H1 (cell line): ENCODE results near the gene SLC39A10. TPM values are rescaled to one million over a fixed set of nuclear protein-coding genes. Genes with fewer than 3 reads are reported as not detected.

Experiments
- CTCF ChIA-PET: fragments of 300-600 bp; sonication (Branson Sonifier 250); formaldehyde crosslinking; loops from one replicate; lab custom pipeline; 2021; ENCODE audit not compliant: partially characterized antibody; lab: Charles Lee
- POLR2A ChIA-PET: fragments of 300-600 bp; sonication (Branson Sonifier 250); formaldehyde crosslinking; loops from one replicate; lab custom pipeline; 2021; ENCODE audit warnings: inconsistent platforms; ENCODE audit not compliant: partially characterized antibody; lab: Charles Lee
- DNase-seq, 2 experiments: peaks; one replicate each; pipeline versions ENCODE4 v3.0.0 to v3.0.0-alpha.2; 2010 to 2022; ENCODE audit warnings: low spot score in 2 of 2, low read depth in 1 of 2, mixed read lengths in 1 of 2
- FAIRE-seq: peaks from 2 replicates; lab custom pipeline; 2011; peaks lifted over from hg19 to GRCh38; lab: Jason Lieb, UNC
- H2AFZ ChIP-seq: 2 replicates; pipeline ENCODE4 v1.8.1; 2012; ENCODE audit warnings: low read length, inconsistent platforms
- H2AK5ac ChIP-seq: 2 replicates; pipeline ENCODE4 v1.6.1; 2013; ENCODE audit warnings: low read depth, low read length
- H2BK120ac ChIP-seq: replicated peaks from 2 replicates; pipeline ENCODE3; 2013; ENCODE audit warnings: low read depth, low read length, inconsistent platforms
- H2BK12ac ChIP-seq: 2 replicates; pipeline ENCODE4 v1.6.1; 2013; ENCODE audit warnings: low read depth, low read length
- H2BK15ac ChIP-seq: 2 replicates; pipeline ENCODE4 v1.6.1; 2013; ENCODE audit warnings: low read length
- H2BK20ac ChIP-seq: 2 replicates; pipeline ENCODE4 v1.6.1; 2013; ENCODE audit warnings: low read length
- H2BK5ac ChIP-seq: 2 replicates; pipeline ENCODE4 v1.6.1; 2013; ENCODE audit warnings: low read depth, low read length
- H3K14ac ChIP-seq: 2 replicates; pipeline ENCODE4 v1.6.1; 2013; ENCODE audit warnings: inconsistent platforms; ENCODE audit not compliant: insufficient read length
- H3K18ac ChIP-seq: 2 replicates; pipeline ENCODE4 v1.6.1; 2013; ENCODE audit warnings: low read length; ENCODE audit errors: extremely low read depth
- H3K23ac ChIP-seq: 2 replicates; pipeline ENCODE4 v1.6.1; 2013; ENCODE audit warnings: inconsistent platforms; ENCODE audit not compliant: insufficient read length
- H3K23me2 ChIP-seq: 2 replicates; pipeline ENCODE4 v1.6.1; 2013; ENCODE audit warnings: low read depth, low read length
- H3K27ac ChIP-seq: 2 replicates; pipeline ENCODE4 v1.6.1; 2011; ENCODE audit warnings: low read depth, low read length, inconsistent platforms
- H3K27me3 ChIP-seq, 4 experiments: replicated peaks in 1 of 4; 1 replicate in 1 of 4; 2 replicates in 3 of 4; pipeline versions ENCODE4 v1.6.1 to v1.8.1; 2011 to 2013; ENCODE audit warnings: low read length in 3 of 4, mild to moderate bottlenecking in 3 of 4, inconsistent platforms in 2 of 4, mixed read lengths in 2 of 4, moderate library complexity in 1 of 4; ENCODE audit not compliant: control insufficient read depth in 3 of 4, insufficient read depth in 3 of 4; ENCODE audit errors: extremely low read depth in 1 of 4
- H3K36me3 ChIP-seq, 4 experiments: 2 replicates each; pipeline versions ENCODE4 v1.6.1 to v1.8.1; 2011 to 2013; ENCODE audit warnings: mild to moderate bottlenecking in 4 of 4, low read length in 3 of 4, moderate library complexity in 2 of 4, control low read depth in 1 of 4, inconsistent platforms in 1 of 4; ENCODE audit not compliant: insufficient read depth in 4 of 4, control insufficient read depth in 2 of 4
- H3K4ac ChIP-seq: replicated peaks from 2 replicates; pipeline ENCODE3; 2013; ENCODE audit warnings: low read length, low read depth, mixed read lengths, inconsistent platforms; ENCODE audit not compliant: insufficient read length
- H3K4me1 ChIP-seq, 4 experiments: replicated peaks in 1 of 4; 1 replicate in 1 of 4; 2 replicates in 3 of 4; pipeline versions ENCODE4 v1.6.1 to v1.8.1; 2011 to 2013; ENCODE audit warnings: low read length in 3 of 4, inconsistent platforms in 2 of 4, mixed read lengths in 1 of 4; ENCODE audit not compliant: insufficient read depth in 4 of 4, control insufficient read depth in 3 of 4
- H3K4me2 ChIP-seq, 2 experiments: 2 replicates each; pipeline versions ENCODE4 v1.6.1 to v1.8.1; 2011 to 2013; ENCODE audit warnings: low read depth in 2 of 2, low read length in 2 of 2, control low read depth in 1 of 2, inconsistent platforms in 1 of 2, mild to moderate bottlenecking in 1 of 2; ENCODE audit not compliant: insufficient read depth in 1 of 2
- H3K4me3 ChIP-seq, 4 experiments: fragments of 200-600, 300-600 bp in 1 of 4; sonication (generic), shearing (Covaris generic), sonication (Bioruptor Twin) in 1 of 4; 2 replicates each; pipeline versions ENCODE4 v1.5.1 to v1.8.1; 2011 to 2016; ENCODE audit warnings: low read length in 4 of 4, low read depth in 3 of 4, control low read depth in 2 of 4, inconsistent platforms in 2 of 4, mild to moderate bottlenecking in 2 of 4, mixed read lengths in 1 of 4, moderate library complexity in 1 of 4; ENCODE audit not compliant: insufficient read depth in 2 of 4; ENCODE audit errors: extremely low read depth in 1 of 4
- H3K56ac ChIP-seq: replicated peaks from 2 replicates; pipeline ENCODE3; 2013; ENCODE audit warnings: low read depth, mild to moderate bottlenecking, mixed read lengths, low read length, inconsistent platforms; ENCODE audit not compliant: insufficient read length
- H3K79me1 ChIP-seq: 2 replicates; pipeline ENCODE4 v1.6.1; 2013; ENCODE audit warnings: low read depth, low read length, control low read depth
- H3K79me2 ChIP-seq, 2 experiments: 2 replicates each; pipeline versions ENCODE4 v1.6.1 to v1.8.1; 2012 to 2013; ENCODE audit warnings: low read length in 2 of 2, mild to moderate bottlenecking in 2 of 2, inconsistent platforms in 1 of 2; ENCODE audit not compliant: insufficient read depth in 2 of 2, control insufficient read depth in 1 of 2
- H3K9ac ChIP-seq, 4 experiments: replicated peaks in 1 of 4; 1 replicate in 1 of 4; 2 replicates in 3 of 4; pipeline versions ENCODE4 v1.6.1 to v1.8.1; 2011 to 2013; ENCODE audit warnings: low read depth in 3 of 4, low read length in 3 of 4, control low read depth in 2 of 4, mild to moderate bottlenecking in 2 of 4, moderate library complexity in 2 of 4, inconsistent platforms in 1 of 4; ENCODE audit errors: extremely low read depth in 1 of 4
- H3K9me3 ChIP-seq, 2 experiments: 2 replicates each; pipeline versions ENCODE4 v1.6.1 to v1.8.1; 2012 to 2013; ENCODE audit warnings: mild to moderate bottlenecking in 2 of 2, moderate library complexity in 2 of 2, control low read depth in 1 of 2, inconsistent platforms in 1 of 2, low read depth in 1 of 2, low read length in 1 of 2, mixed read lengths in 1 of 2; ENCODE audit not compliant: insufficient read depth in 2 of 2
- H4K20me1 ChIP-seq, 2 experiments: replicated peaks in 1 of 2; 2 replicates each; pipeline versions ENCODE3 to v1.8.1; 2011 to 2013; ENCODE audit warnings: inconsistent platforms in 2 of 2, low read length in 2 of 2, mild to moderate bottlenecking in 1 of 2; ENCODE audit not compliant: insufficient read depth in 2 of 2, control insufficient read depth in 1 of 2
- H4K5ac ChIP-seq: 2 replicates; pipeline ENCODE4 v1.6.1; 2013; ENCODE audit warnings: low read length, low read depth, mixed read lengths, inconsistent platforms; ENCODE audit not compliant: insufficient read length
- H4K8ac ChIP-seq: 2 replicates; pipeline ENCODE4 v1.8.0; 2013; ENCODE audit warnings: mild to moderate bottlenecking, moderate library complexity, low read length, inconsistent platforms; ENCODE audit not compliant: insufficient read depth; ENCODE audit errors: extremely low read depth
- H4K91ac ChIP-seq: replicated peaks from 2 replicates; pipeline ENCODE3; 2013; ENCODE audit warnings: low read length, mixed read lengths, inconsistent platforms; ENCODE audit not compliant: insufficient read length
- BACH1 ChIP-seq: IDR thresholded peaks from 2 replicates; pipeline ENCODE4 v1.6.1; 2012; ENCODE audit warnings: low read length, improper control_type of control experiment
- WGBS, 2 experiments: shearing (Covaris generic) in 1 of 2; methylation state at CpG; one replicate each; pipeline versions ENCODE4 v1.1.6 to v1.1.7; 2013 to 2015; ENCODE audit warnings: low lambda C conversion rate in 2 of 2, mixed read lengths in 2 of 2, inconsistent platforms in 1 of 2, low coverage in 1 of 2, missing lambda C conversion rate in 1 of 2; ENCODE audit not compliant: insufficient replicate concordance in 2 of 2, insufficient coverage in 1 of 2, insufficient read length in 1 of 2; ENCODE audit errors: extremely low coverage in 1 of 2, missing lambda C conversion rate in 1 of 2; 5-methylcytosine and 5-hydroxymethylcytosine counted together
- polyA plus RNA-seq, 7 experiments: library from polyadenylated mRNA; depleted of rRNA in 3 of 7; stranded (reverse) in 5 of 7; unstranded in 2 of 7; fragments of >200 nt in 5 of 7; fragments of 200-250 nt in 2 of 7; gene quantifications; 1 replicate in 5 of 7; 2 replicates in 1 of 7; 4 replicates in 1 of 7; pipeline versions ENCODE4 v1.2.1 to v1.2.3, GENCODE V29; 2011 to 2013; ENCODE audit warnings: missing spikeins in 2 of 7, mixed read lengths in 2 of 7
- total RNA-seq: library from RNA; stranded (reverse); fragmentation: NEBNext Ultra II Directional; extraction: Animal tissue kit (Norgen Biotek cat#: 25700); gene quantifications from 2 replicates; pipeline ENCODE4 v1.2.1, GENCODE V29; 2021

Gene SLC39A10
- total and polyA plus RNA-seq, 2 of the 8 experiments (the other 6 are each of a cell fraction or from before 2014, with no cell fraction given) = 68.1 to 234 TPM

GRCh38 chr2:195626507-195626906 lies 30.5 kb upstream of the SLC39A10 start:
- Histone ChIP-seq H2AK5ac (no peak overlapping the region), H3K23me2 (no peaks in the 10 kb centered on the region), H3K4me1 (no peaks in the 10 kb centered on the region), H4K8ac (no peak overlapping the region), H3K14ac (no peak overlapping the region), H2BK120ac (no peak overlapping the region), H2BK15ac (no peak overlapping the region), H3K79me2 (peaks cover 0 to 7% of the 10 kb centered on the region in 2 experiments; a peak in 2 of 4 replicates), H2BK12ac (no peak overlapping the region), H3K9ac (no peak overlapping the region), H4K91ac (no peak overlapping the region), H3K56ac (no peak overlapping the region), H3K27ac (no peak overlapping the region), H3K79me1 (no peaks in the 10 kb centered on the region), H3K9me3 (no peaks in the 10 kb centered on the region), H3K36me3 (no peaks in the 10 kb centered on the region), H2BK20ac (no peak overlapping the region), H3K4ac (no peak overlapping the region), H2BK5ac (no peak overlapping the region), H3K4me3 (no peak overlapping the region), H3K18ac (no peak overlapping the region), H3K23ac (no peak overlapping the region), H3K4me2 (no peak overlapping the region), H2AFZ (no peak overlapping the region), H4K20me1 (no peaks in the 10 kb centered on the region), H4K5ac (no peak overlapping the region), H3K27me3 (no peaks in the 10 kb centered on the region)
- POLR2A ChIA-PET = interaction anchor here (1.6 to 3.4 kb wide), 2 partner anchors 13 to 30 kb away, joined by 4 to 10 read pairs; partner anchors contain the start of gene SLC39A10
- FAIRE-seq = no peak
- CTCF ChIA-PET = interaction anchor here (0.6 to 1.6 kb wide), 5 partner anchors 11 to 128 kb away, joined by 3 to 4 read pairs (median 3); no protein-coding TSS in a partner anchor
- DNase-seq = no peak
- 90% methylated on average over 2 of the region's 2 CpGs; no CpG with 5 or more reads in 1 of the 2 experiments for WGBS, 2 experiments
- TF ChIP-seq BACH1 = no peak
